CD4-positive, alpha-beta T cell treated with Interleukin-2 at 100 ng/mL for 4 hours (primary cell): Measurements from ENCODE around the gene TOX2.

Experiments
- DNase-seq: peaks from one replicate; pipeline ENCODE4 v3.0.0-alpha.2; 2020; ENCODE audit warnings: low spot score

Gene TOX2

DNA sequence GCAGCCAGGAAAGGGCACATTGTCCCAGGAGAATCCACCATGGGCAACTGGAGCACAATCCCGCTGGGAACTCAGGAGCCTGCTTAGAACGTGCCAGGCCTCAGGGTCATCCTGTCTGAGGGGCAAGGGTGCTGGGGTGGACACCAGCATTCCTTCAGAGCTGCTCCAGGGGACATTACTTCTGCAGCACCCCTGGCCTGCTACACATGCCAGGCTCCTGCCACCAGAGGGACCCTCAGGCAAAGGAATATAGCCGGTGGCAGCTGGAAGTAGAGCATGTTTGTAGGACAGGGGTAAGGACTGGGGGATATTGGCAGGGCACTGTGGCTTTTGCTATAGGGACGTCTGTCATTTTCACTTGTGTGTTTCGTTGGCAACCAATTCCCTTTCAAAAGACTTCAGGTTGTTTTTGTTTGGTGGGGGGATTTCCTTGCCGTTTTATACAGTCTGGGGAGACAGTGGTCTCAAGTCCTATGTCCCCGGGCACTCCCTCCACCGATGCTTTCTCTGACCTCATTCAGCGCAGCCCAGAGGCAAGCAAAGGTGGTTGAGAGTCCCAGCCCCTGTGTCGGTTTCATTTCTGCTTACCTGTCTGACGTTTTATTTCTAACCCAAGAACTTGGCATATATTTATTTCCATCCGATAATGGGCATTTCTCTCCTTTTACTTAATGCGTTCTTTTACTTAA is 141.5 kb downstream of the TOX2 start:
- peak; percentile 44 for DNase-seq

DNA sequence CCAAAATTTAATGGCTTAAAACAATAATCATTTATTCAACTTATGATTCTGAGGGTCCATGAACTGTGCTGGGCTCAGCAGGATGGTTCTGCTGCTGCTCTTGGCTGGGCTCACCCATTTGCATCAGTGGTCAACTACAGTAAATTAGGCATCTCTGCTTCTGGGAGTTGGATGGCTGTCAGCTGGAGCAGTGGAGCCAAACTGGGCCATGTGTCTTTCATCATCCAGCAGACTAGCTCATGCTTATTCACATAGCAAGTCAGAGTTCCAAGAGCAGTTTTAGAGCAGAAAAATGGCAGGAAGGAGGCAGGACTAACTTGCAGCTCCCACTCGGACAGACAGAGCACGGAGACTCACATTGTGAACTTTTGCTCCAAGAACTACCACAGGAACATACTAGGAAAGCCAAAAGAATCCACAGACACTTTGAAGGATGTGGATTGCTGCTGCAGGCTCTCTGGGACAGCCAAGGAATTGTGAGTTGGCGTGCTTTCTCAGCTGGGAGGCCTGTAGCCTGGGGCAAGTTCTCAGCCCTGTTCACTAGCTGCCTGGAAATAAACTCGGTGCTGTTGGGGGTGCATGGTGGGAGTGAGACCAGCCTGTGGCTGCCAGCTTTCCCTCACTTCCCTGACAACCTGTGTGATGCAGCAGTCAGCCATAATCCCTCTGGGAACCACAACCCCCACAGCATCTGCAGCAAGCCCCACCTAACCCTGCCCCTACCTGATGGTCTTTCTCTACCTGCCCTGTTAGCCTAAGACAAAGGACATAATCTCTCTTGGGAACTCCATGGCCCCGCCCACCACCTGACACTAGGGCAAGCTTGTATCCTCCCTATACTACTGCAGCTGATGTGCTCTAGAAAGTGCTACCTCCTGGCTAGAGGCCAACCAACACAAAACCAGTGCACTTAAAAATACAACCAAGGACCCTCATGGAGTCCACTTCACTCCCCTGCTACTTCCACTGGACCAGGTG is 143.3 kb downstream of the TOX2 start:
- no peak for DNase-seq

DNA sequence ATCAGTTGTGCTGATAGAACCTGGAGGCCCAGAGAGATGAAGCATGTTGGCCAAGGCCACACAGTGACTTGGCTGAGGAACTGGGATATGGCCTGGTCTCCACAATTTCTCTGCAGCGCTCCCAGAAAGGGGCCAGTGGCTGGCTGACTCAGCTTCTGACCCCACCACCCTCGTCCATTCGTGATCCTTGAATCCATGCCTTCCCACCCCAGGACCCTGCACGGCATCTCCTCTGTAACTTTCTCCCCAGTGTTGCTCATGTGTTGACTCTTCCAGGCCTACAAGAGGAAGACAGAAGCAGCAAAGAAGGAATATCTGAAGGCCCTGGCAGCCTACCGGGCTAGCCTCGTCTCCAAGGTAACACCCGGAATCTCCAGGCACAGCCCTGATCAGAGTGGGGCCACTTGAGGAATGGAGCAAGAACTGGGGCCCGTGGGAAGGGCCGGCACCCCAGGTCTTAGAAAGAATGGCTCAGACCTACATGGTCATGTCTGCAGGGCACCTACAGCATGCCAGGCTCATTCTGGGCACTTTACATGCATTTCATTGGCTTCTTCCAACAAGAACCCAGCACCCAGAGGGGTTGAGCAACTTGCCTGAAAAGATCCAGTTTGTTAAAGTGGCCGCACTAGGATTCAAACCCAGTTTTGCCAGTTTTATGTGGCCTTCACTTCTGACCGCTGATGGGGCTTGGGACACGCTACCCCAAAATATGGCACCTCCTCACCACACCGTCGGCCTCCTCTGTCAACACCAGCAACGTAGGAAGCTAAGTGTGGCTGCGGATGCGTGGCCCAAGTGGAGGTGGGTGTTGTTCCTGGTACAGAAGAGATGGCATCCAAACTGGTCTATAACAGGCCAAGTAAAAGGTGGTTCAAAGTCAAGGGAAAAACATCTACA is 150.1 kb downstream of the TOX2 start:
- DNase-seq = no peak

DNA sequence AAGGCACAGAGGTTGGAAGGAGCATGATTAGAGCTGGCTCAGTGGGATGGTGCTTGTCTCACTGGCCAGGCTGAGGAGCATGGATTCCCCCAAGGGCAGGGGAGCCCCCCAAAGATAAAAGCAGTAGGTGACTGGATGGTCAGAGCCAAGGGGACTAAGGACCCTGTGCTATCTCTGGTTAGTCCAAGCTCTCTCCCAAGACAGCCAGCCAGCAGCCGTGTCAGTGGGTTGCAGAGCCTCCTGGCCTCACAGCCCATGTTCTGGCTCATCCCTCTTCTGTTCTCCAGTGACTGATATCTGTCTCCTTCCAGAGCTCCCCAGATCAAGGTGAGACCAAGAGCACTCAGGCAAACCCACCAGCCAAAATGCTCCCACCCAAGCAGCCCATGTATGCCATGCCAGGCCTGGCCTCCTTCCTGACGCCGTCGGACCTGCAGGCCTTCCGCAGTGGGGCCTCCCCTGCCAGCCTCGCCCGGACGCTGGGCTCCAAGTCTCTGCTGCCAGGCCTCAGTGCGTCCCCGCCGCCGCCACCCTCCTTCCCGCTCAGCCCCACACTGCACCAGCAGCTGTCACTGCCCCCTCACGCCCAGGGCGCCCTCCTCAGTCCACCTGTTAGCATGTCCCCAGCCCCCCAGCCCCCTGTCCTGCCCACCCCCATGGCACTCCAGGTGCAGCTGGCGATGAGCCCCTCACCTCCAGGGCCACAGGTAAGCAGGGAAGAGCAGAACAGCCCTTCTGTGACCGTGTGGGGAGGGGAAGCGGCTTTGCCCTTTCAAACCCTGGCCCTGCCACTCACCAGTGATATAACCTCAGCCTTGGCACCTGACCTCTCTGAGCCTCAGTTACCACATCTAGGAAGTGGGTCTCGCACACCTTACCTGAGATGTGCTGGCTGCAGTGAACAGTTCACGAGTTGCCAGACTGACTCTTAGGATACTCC is 151.0 kb downstream of the TOX2 start:
- no peak for DNase-seq

DNA sequence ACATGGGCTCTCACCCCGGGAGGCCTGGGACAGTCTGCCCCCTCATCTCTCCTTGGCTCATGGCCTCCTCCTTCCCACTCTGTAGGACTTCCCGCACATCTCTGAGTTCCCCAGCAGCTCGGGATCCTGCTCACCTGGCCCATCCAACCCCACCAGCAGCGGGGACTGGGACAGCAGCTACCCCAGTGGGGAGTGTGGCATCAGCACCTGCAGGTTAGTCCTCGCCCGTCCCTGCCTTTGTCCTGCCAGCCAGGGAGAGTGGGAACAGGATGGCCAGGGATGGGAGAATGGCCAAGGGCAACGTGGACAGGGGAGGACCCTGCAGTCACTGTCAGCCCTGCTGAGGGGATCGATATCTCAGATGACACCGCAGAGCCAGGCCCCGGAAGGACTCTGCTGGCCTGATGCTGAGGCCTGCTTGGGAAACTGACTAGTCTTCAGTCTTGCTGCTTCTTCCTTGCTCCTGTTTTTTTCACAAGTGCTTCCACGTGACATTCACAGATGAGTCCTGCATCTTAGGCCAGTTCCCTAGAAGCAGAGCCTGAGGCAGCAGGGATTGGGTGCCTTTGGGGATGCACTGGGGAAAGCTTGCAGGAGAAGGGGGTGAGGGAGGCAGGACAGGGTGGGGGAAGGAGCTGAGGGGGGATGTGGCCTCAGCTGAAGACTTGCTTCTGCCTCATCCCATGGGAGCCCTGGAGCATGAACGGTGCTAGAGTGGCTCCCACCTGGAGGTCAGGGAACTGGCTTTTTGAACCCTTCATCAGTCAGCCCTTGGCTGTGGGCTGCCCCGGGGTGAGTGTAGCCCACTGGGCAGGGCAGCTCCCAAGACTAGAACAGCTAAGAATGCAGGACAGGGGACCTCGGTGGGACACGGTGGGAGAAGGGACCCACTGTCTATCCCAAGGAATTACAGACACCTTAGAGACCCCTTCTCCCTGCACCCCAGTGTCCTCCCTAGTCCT is 152.3 kb downstream of the TOX2 start:
- DNase-seq = no peak

DNA sequence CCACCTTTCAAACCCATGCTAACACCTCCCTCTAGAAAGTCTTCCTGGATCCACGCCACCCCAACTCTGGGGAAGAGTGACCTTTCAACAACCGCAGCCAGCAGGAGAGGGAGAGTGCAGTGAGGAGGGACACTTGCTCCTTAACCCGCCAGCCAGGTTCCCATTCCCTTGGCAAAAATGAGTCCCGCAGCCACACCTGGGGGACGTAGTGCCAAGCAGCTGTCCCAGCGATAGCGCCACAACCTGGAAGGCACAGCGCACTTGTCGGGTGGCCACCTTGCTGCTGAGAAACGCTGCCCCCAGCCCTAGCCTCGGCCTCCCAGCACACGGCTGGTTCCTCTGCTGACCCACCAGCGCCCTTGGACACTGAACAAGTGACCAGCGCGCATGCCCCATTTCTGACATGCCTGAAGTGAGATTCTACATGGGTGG is 153.0 kb downstream of the TOX2 start:
- DNase-seq = no peak

DNA sequence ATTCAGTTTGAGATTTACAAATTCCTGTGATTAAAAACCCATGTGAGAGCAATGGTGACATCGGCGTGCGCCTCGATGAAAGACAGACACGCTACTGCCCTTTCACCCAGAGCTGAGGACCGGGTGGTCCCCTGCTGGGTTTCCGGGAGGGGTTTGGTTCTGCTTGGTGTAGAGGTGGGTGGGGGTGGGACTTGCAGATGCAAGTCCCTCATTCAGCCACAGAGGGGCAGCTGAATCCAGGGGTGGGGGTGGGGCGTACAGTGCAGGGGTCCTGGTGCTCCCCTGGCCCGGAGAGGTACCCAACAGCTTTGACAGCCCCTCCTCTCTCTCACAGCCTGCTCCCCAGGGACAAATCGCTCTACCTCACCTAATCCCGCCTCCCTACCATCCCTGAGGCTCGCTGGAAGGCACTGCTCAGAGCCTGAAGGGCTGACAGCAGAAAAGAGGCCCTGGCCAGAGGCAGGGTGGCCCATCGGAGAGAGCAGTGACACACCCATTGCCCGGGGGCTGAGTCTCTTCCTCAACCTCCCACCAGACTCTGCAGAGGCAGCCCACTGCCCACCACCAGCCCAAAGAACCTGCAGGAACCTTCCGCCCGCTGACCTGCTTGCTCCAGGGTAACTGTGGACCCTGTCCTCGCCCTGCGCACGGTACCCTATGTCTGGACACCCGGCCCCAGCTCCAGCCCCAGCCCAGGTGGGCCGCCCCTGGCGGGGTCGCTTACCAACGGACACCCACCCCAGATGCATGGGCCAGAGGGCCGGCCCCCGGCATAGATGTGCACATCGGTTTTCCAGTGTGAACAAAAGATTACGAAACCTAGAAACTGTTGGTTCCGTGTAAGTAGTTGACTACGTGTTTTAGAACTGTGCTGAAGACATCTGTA is 153.9 kb downstream of the TOX2 start:
- no peak for DNase-seq

DNA sequence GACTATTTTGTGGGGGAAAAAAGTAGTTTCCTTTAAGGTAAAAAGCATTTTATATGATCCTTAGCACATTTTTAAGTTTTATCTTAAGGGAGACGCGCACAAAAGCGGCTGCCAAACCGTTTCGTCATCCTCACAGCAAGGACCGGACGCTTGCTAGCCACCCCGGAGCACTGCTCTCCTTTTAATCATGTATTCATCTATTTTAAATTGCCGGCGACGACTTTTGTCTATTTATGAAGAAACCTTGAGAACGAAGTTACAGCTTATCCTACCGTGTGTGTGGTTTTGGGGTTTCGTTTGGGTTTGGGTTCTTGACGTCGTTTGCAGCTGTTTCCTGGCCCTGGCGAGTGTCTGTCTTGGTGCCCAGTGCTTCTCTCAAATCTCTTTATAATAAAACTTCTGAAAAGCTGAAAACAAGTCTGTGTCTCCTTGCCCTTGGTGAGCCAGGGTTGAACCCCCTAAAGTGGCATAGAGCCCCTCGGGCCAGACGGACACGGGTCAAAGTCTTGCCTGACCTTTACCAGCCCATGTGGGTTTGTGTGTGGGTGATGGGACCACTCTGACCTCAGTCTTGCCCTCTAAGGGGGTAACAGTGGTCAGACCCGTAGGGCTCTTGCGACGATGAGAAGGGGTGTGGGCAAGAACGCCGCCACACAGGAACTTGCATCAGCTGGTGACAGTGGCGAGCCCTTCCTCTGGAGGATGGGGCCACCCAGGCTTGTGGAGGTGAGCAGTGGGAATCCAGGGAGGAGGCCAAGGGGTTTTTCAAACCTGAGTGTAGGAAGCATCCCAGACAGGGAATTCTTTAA is 154.8 kb downstream of the TOX2 start:
- peak; percentile 37 for DNase-seq

DNA sequence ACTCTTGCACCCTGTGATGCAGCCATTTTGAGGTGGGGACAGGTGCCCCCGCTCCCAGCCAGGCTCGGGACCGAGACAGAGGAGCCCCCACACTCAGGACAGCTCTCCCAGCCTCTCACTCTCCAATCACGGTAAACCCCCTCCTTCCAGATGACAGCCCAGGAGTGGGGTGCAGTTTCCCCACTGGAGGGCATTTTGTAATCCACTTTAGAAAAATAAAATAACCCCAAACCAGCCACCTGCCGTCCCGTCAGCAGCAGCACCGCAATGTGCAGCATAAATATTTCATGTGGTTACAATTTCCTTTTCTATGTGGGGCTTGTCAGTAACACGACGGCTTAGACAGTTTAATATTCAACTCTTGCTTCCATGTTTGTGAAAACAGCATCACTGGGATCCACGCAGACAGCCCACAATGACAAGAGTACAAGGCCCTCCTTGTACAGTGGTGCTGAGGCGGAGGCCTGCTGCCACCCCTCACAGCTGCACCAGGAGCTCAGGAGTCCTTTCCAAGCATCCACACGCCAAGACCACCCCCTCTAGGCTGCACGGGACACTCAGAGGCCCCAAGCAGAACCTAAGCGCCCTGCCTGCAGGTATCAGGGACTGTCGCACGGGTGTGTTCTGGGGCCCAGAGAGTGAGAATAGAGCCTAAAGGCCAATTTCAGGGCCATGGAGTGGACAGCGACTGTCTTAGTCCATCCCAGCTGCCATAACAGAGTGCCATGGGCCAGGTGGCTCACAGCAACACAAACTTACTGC is 155.7 kb downstream of the TOX2 start:
- DNase-seq = peak; percentile 39

DNA sequence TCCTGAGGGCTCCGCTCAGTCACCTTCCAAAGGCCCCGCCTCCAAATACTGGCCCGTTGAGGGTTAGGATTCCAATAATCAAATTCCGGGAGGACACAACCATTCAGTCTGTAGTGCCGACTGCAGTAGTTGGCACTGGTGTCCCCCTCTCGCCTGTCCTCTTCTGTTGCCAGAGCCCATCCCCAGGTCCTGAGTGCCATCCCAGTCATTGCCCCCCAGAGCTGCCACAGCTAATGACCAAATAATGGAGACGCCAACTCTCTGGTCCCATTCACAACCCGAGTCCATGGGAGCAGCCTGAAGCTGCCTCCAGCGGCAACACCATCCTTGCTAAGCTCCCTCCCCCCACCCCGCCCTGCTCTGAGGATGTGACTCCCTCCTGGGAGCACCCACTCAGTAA is 156.4 kb downstream of the TOX2 start:
- DNase-seq = no peak

DNA sequence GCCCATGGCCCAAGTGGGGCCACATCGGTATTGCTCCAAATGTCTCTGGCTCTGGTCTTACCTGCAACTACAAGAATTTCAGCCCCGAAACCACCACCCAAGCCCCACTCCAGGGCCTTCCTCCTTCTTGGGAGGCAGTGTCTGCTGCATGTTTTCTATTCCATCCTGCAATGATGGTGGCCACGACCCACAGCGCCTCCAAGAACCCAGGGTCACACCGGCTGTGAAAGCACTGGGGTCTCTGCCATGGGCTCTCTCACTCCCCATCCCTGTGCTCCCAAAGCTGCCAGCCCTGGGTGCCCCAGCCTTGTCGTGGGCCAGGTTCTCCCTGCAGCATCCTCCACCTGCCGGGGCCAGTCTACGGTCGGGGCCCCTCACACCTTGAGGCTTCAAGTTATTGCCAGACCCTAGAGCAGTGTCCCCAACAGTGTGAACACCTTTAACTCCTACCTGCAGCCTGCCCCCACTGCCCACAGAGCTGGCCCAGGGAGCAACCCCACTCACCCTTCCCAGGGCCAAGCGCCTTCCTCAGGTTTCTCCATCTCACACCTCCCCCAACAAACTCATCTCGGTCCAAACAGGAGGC is 157.0 kb downstream of the TOX2 start:
- DNase-seq = no peak

DNA sequence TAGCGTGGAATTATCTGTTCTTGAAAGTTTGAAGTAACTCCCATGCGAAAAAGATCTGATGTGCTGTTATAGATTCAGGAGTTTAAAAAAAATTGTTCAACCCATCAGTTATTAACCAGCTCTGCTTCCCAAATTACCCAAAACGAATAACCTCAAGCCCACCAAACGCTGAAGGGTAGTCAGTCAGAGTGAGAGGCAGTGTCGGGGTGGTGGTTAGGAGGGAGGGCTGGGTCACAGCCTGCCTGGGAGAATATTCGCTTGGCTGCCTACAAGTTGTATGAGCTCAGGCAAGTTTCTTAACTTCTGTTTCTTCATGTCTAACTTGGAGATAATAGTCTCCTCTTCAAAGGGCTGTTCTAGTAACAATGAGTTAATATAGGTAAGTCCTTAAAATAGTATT is 157.7 kb downstream of the TOX2 start:
- no peak for DNase-seq

DNA sequence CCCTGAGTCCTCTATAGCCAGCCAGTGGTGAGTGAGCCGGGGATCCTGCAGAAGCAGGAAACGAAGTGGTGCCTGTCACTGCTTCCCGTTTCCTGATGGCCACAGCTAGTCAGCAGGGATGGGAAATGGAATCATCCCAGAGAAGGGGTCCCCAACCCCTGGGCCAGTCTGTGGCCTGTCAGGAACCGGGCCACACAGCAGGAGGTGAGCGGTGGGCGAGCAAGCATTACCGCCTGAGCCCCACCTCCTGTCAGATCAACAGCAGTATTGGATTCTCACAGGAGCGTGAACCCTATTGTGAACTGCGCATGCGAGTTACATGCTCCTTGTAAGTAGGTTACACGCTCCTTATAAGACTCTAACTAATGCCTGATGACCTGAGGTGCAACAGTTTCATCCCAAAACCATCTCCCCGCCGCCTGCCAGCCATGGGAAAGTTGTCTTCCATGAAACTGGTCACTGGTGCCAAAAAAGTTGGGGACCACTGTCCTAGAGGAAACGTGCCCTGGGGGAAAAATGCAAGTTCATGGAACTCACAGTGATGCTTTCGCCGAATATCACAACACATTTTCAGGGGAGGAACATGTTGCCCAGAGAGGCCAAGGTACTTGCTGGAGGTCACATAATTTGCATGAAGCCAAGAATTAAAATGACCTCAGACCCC is 158.5 kb downstream of the TOX2 start:
- no peak for DNase-seq

DNA sequence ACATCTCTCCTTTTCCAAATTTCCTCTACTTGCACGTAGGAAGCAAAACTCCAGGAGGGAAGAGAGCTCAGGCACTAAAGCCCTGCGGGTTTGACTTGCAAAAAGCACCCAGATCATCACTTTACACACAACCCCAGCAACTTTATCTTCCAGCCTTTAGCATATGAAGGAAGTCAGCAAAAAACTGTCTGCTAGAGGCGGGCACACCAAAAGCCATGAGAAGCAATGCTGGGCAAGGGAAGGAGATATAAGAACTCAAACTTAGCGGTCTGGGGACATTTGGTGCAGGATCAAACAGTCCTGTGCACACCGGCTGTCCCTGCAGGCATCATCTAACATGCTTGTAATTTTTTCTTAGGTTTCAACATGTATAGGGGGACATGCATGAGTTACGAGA is 159.0 kb downstream of the TOX2 start:
- DNase-seq = no peak

DNA sequence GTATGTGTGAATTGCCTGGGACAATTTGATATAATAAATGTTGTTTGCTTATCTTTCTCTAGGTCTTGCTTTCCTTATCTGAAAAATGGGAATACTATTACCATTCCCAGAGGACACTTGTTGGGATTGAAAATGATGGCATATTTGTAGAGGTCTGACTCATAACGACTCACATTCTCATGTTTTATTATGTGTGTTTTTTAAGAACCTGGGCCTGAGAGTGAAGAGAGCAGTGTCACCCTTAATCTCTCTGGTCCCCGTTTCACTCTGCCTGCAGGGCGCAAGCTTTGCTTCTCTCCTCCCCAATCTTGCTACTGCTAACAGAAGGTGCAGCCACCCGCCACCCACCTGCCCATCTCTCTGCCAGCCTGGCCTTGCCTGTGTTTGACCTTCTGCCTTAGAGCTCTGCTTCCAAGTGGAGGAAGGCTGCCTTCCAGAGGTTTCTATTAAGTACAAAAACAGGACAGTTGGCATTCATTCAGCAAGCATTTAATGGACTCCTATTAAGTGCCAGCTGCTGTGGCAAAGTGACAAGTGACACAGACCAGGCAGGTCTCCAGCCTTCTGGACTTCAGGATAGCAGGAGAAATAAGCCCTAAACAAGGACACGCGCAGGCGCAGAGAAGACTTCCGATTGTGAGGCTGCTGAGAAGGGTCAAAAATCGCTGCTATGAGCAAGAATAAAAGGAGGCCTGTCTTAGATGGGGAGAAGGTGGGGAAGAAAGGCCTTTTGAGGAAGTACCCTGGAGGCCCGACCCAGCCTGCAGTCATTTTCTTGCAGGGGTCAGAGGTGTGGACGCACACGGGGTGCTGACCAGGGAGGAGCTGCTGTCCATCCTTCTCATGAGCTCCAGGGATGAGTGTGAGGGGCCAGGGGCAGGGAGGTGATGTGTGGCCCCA is 159.8 kb downstream of the TOX2 start:
- no peak for DNase-seq
